C4-2B (cell line): ENCODE data around the gene ATP6AP1.

Experiments used
- H3K27ac ChIP-seq: fragments of 450-650 bp; 2 replicates; pipeline ENCODE4 v1.5.1; 2017
- CTCF ChIP-seq: fragments of 450-650 bp; conservative IDR thresholded peaks from 2 replicates; pipeline ENCODE4 v1.5.1; 2017; ENCODE audit warnings: mild to moderate bottlenecking
- ZFX ChIP-seq: fragments of 450-650 bp; IDR thresholded peaks from 2 replicates; pipeline ENCODE4 v1.6.1; 2017

Gene ATP6AP1

GRCh38 chrX:154402622-154403127 is 25.8 kb upstream of the ATP6AP1 start:
- TF ChIP-seq CTCF (no peak), ZFX (no peak)
- H3K27ac ChIP-seq = peak overlapping the region; percentile 97

GRCh38 chrX:154403192-154403591 is 25.3 kb upstream of the ATP6AP1 start:
- no peak for TF ChIP-seq ZFX
- TF ChIP-seq CTCF = no peak
- H3K27ac ChIP-seq = no peak overlapping the region; the same call in 1 of the 2 replicates

GRCh38 chrX:154403858-154404257 is 24.6 kb upstream of the ATP6AP1 start:
- no peak overlapping the region for H3K27ac ChIP-seq
- TF ChIP-seq ZFX (no peak), CTCF (no peak)

GRCh38 chrX:154404625-154405192 is 23.8 kb upstream of the ATP6AP1 start:
- TF ChIP-seq CTCF (no peak), ZFX (no peak)
- H3K27ac ChIP-seq = no peak overlapping the region

GRCh38 chrX:154408659-154409221 is 19.7 kb upstream of the ATP6AP1 start:
- H3K27ac ChIP-seq = no peak overlapping the region
- TF ChIP-seq CTCF (no peak), ZFX (no peak)

- TF ChIP-seq CTCF = no peak
- TF ChIP-seq ZFX = no peak
- no peak within 1 kb of the TSS for H3K27ac ChIP-seq
Observed at GRCh38 chrX:154409222-154409871, 19.1 kb upstream of the ATP6AP1 start, which contains the start of gene DNASE1L1. TSS of gene DNASE1L1 (minus strand) at chrX:154409254. CDS start at chrX:154405568, 3,686 bp downstream.

GRCh38 chrX:154411981-154412340 is 16.5 kb upstream of the ATP6AP1 start:
- H3K27ac ChIP-seq = peak overlapping the region; percentile 99

More at GRCh38 chrX:154411981-154412340, 16.5 kb upstream of the ATP6AP1 start:
- no peak for TF ChIP-seq CTCF
- TF ChIP-seq ZFX = no peak; the same call in 1 of the 2 replicates
